T-cell (primary cell): Measurements from ENCODE around the gene SFTA2. TPM values are rescaled to one million over a fixed set of nuclear protein-coding genes. Genes with fewer than 3 reads are reported as not detected.
"Not testable (repeated sequence)": the region's sequence is repeated elsewhere in the genome, so short reads cannot be mapped to it uniquely, and the experiment has no call there.

ENCODE experiments used
- ATAC-seq, 4 experiments: fragments of 200-7000 bp in 3 of 4; fragments of 150-1000 bp in 1 of 4; cut with Tn5 transposase; replicated peaks in 1 of 4; 1 replicate in 3 of 4; 2 replicates in 1 of 4; pipeline ENCODE4 v1.10.0; 2021; ENCODE audit warnings: moderate library complexity in 3 of 4, mild to moderate bottlenecking in 2 of 4, moderate number of reproducible peaks in 1 of 4
- CTCF ChIA-PET, 2 donors: fragments of 300-600 bp; sonication (Branson Sonifier 250); formaldehyde crosslinking; loops; one replicate each; lab custom pipeline; 2022; ENCODE audit warnings: antibody characterized with exemption in 2 of 2; lab: Charles Lee
- POLR2A ChIA-PET, 2 donors: fragments of 300-600 bp; sonication (Branson Sonifier 250); formaldehyde crosslinking; loops; one replicate each; lab custom pipeline; 2022; ENCODE audit warnings: antibody characterized with exemption in 2 of 2; lab: Charles Lee
- DNase-seq, 35 experiments: peaks; one replicate each; pipeline versions ENCODE4 v3.0.0 to v3.0.0-alpha.2; 2013 to 2023
- H3K27ac ChIP-seq: one replicate; pipeline ENCODE4 v1.5.1; 2013; ENCODE audit warnings: low read length
- H3K27me3 ChIP-seq, 2 experiments: replicated peaks in 1 of 2; 1 replicate in 1 of 2; 2 replicates in 1 of 2; pipeline versions ENCODE4 v1.6.1 to v1.7.0; 2013; ENCODE audit warnings: low read length in 1 of 2, mixed read lengths in 1 of 2; ENCODE audit not compliant: control insufficient read depth in 2 of 2, insufficient read depth in 2 of 2; ENCODE audit errors: extremely low read depth in 1 of 2
- H3K36me3 ChIP-seq, 2 donors: 1 replicate in 1 of 2; 2 replicates in 1 of 2; pipeline versions ENCODE4 v1.6.1 to v1.7.0; 2013; ENCODE audit warnings: low read length in 1 of 2; ENCODE audit not compliant: control insufficient read depth in 2 of 2, insufficient read depth in 1 of 2; ENCODE audit errors: extremely low read depth in 1 of 2
- H3K4me1 ChIP-seq, 2 experiments: 1 replicate in 1 of 2; 2 replicates in 1 of 2; pipeline versions ENCODE4 v1.6.1 to v1.7.0; 2013; ENCODE audit warnings: low read length in 2 of 2, mixed read lengths in 1 of 2; ENCODE audit not compliant: insufficient read depth in 2 of 2, control insufficient read depth in 1 of 2; ENCODE audit errors: extremely low read depth in 1 of 2
- H3K4me3 ChIP-seq, 2 donors: 1 replicate in 1 of 2; 2 replicates in 1 of 2; pipeline versions ENCODE4 v1.5.1 to v1.7.0; 2013; ENCODE audit warnings: mild to moderate bottlenecking in 2 of 2, low read length in 1 of 2, moderate library complexity in 1 of 2; ENCODE audit not compliant: control insufficient read depth in 1 of 2; ENCODE audit errors: extremely low read depth in 1 of 2
- H3K9me3 ChIP-seq: 2 replicates; pipeline ENCODE4 v1.7.0; 2013
- H3K27ac Mint-ChIP-seq, 2 donors: one replicate each; pipeline ENCODE4 v1.8.0; 2020 to 2021; ENCODE audit warnings: mild to moderate bottlenecking in 2 of 2, mixed read lengths in 2 of 2
- H3K27me3 Mint-ChIP-seq, 2 donors: one replicate each; pipeline ENCODE4 v1.8.0; 2021 to 2022; ENCODE audit warnings: mixed read lengths in 2 of 2
- H3K36me3 Mint-ChIP-seq: one replicate; pipeline ENCODE4 v1.8.0; 2021; ENCODE audit warnings: mixed read lengths
- H3K4me1 Mint-ChIP-seq, 3 donors: one replicate each; pipeline ENCODE4 v1.8.0; 2020 to 2022; ENCODE audit warnings: mixed read lengths in 3 of 3, mild to moderate bottlenecking in 1 of 3
- H3K4me3 Mint-ChIP-seq, 3 donors: one replicate each; pipeline ENCODE4 v1.8.0; 2020 to 2022; ENCODE audit warnings: mild to moderate bottlenecking in 3 of 3, mixed read lengths in 3 of 3, moderate library complexity in 3 of 3
- H3K9me3 Mint-ChIP-seq, 3 donors: one replicate each; pipeline ENCODE4 v1.8.0; 2020 to 2022; ENCODE audit warnings: mixed read lengths in 3 of 3
- WGBS: methylation state at CpG from one replicate; pipeline ENCODE4 v1.1.5; 2013; ENCODE audit warnings: missing lambda C conversion rate; ENCODE audit not compliant: insufficient coverage; 5-methylcytosine and 5-hydroxymethylcytosine counted together
- total RNA-seq, 35 experiments: library from RNA in 6 of 35; stranded (reverse) in 6 of 35; fragments of 120-200 nt in 1 of 35; gene quantifications; one replicate each; pipeline versions ENCODE4 v1.2.1 to v1.2.4 and lab custom pipeline; 2013 to 2026

Gene SFTA2
- total RNA-seq, 5 donors from 2014 or later (not counting 1 experiment from before 2014, with no cell fraction given) = 0.51 to 0.67 TPM; not detected in 3

DNA sequence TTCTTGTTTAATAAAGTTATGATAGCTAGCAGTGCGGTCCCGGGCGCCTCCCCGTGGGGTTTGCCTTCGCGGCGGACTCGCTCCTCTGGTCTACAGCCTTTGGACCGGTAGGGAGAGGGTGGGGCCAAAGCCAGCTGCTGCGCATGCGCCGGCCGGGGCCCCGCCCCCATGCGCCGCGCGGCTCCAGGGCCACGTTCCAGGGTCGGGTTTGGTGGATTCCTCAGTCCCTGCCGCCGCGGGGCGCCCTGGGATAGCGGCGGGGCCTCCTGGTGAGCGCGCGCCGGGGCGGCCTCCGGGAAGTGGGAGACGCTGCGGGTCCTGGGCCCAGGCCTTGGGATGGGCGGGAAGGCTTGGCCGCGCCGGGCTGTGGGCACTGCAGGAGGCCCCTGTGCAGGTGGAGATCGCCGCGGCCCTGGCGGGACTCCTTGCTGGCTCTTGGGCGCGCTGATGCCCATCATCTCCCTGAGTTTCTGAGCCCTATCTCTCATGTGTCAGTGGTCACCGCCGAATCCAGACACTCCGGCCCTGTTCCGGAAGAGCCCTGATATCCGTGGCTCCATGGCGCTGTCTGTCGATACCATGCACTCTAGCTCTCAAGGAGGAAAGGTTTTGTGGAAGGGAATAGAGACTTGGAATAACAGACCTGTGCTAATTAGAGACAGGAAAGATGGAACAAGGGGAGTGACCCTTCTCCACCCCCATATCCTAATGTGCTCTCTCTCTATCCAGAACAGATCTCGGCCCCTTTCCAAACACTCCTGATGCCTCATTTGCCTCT is 17.7 kb downstream of the SFTA2 start, which contains the start of gene VARS2:
Gene VARS2 (plus strand): TSS at position 163 of the 778 bp plus-strand sequence. CDS start 599 bp downstream, at position 762.
- peak; percentile 54 to 92 (median 75) for DNase-seq
- ATAC-seq = peak; percentile 94 to 97 (median 96)
- peaks cover 39% of the 10 kb centered on the region for H3K36me3 Mint-ChIP-seq

GRCh38 chr6:30913721-30914075 is 18.3 kb downstream of the SFTA2 start:
- POLR2A ChIA-PET = interaction anchor here in 1 of 2 donors (0.6 to 0.7 kb wide), 2 partner anchors 480 to 622 kb away, joined by 3 read pairs; no protein-coding TSS in a partner anchor
- 32% methylated on average over 29 of the region's 31 CpGs for WGBS
- H3K36me3 Mint-ChIP-seq = peaks cover 36% of the 10 kb centered on the region
- peak overlapping the region; percentile 78 to 96 (median 85) for H3K4me3 Mint-ChIP-seq
- no peaks in the 10 kb centered on the region for H3K9me3 Mint-ChIP-seq
- H3K4me1 ChIP-seq = peaks cover 6 to 32% of the 10 kb centered on the region in 2 experiments
- peaks cover 13 to 38% of the 10 kb centered on the region in 2 donors for H3K36me3 ChIP-seq
- ATAC-seq (peak in 1 of 4 experiments; percentile 2), DNase-seq (no peak)
- H3K27ac Mint-ChIP-seq = peak overlapping the region; percentile 31 to 85
- peak overlapping the region; percentile 35 to 73 for H3K4me3 ChIP-seq
- no peak overlapping the region for H3K27ac ChIP-seq
- no peaks in the 10 kb centered on the region for H3K27me3 ChIP-seq
- no peaks in the 10 kb centered on the region for H3K27me3 Mint-ChIP-seq
- CTCF ChIA-PET = interaction anchor here (0.6 to 4.1 kb wide), 8 partner anchors 9 to 679 kb away, joined by 3 to 18 read pairs (median 4); partner anchors contain the start of gene NCR3 (in 1 of the 2)
- no peaks in the 10 kb centered on the region for H3K9me3 ChIP-seq
- H3K4me1 Mint-ChIP-seq = peaks cover 36 to 44% (median 42%) of the 10 kb centered on the region in 3 donors

More for the DNA sequence above, 17.7 kb downstream of the SFTA2 start, which contains the start of gene VARS2:
- peaks cover 4 to 26% of the 10 kb centered on the region in 2 experiments for H3K4me1 ChIP-seq
- peak within 1 kb of the TSS; percentile 85 to 89 for H3K27ac Mint-ChIP-seq
- no peak within 1 kb of the TSS for H3K27ac ChIP-seq
- H3K9me3 Mint-ChIP-seq = no peaks in the 10 kb centered on the region
- CTCF ChIA-PET = interaction anchor here (0.6 to 4.1 kb wide), 10 partner anchors 9 to 679 kb away, joined by 3 to 18 read pairs (median 4); partner anchors contain the start of gene NCR3 (in 1 of the 2)
- no peaks in the 10 kb centered on the region for H3K9me3 ChIP-seq
- H3K27me3 ChIP-seq = no peaks in the 10 kb centered on the region
- H3K36me3 ChIP-seq = peaks cover 13 to 42% of the 10 kb centered on the region in 2 donors
- 2% methylated on average over 39 of the region's 52 CpGs for WGBS
- no peaks in the 10 kb centered on the region for H3K27me3 Mint-ChIP-seq
- POLR2A ChIA-PET = interaction anchor here (0.5 to 0.7 kb wide), 4 partner anchors 8 to 621 kb away, joined by 3 read pairs; no protein-coding TSS in a partner anchor
- H3K4me1 Mint-ChIP-seq = peaks cover 31 to 38% (median 37%) of the 10 kb centered on the region in 3 donors
- H3K4me3 Mint-ChIP-seq = peak within 1 kb of the TSS; percentile 78 to 96 (median 85)
- H3K4me3 ChIP-seq = peak within 1 kb of the TSS; percentile 73 to 85

- POLR2A ChIA-PET = interaction anchor here in 1 of 2 donors (0.6 kb wide), 1 partner anchor 11 kb away, joined by 5 read pairs; no protein-coding TSS in a partner anchor
- 96% methylated on average over 4 of the region's 8 CpGs for WGBS
- Mint-ChIP-seq H3K27ac (peak overlapping the region; percentile 31 to 85), H3K27me3 (no peaks in the 10 kb centered on the region), H3K9me3 (no peaks in the 10 kb centered on the region), H3K36me3 (peaks cover 30% of the 10 kb centered on the region), H3K4me1 (peaks cover 44 to 52% (median 50%) of the 10 kb centered on the region in 3 donors), H3K4me3 (peak overlapping the region; percentile 78 to 96 (median 85))
- H3K27ac ChIP-seq = no peak overlapping the region
- no peaks in the 10 kb centered on the region for H3K9me3 ChIP-seq
- DNase-seq (no peak), ATAC-seq (no peak)
- H3K4me1 ChIP-seq = peaks cover 10 to 37% of the 10 kb centered on the region in 2 experiments
- peaks cover 13 to 33% of the 10 kb centered on the region in 2 donors for H3K36me3 ChIP-seq
- H3K4me3 ChIP-seq = no peak overlapping the region
- no peaks in the 10 kb centered on the region for H3K27me3 ChIP-seq
- CTCF ChIA-PET = interaction anchor here in 1 of 2 donors (1.1 to 4.1 kb wide), 2 partner anchors 167 to 174 kb away, joined by 6 to 18 read pairs; no protein-coding TSS in a partner anchor
Observed at GRCh38 chr6:30912746-30913520, 19.0 kb downstream of the SFTA2 start.

DNA sequence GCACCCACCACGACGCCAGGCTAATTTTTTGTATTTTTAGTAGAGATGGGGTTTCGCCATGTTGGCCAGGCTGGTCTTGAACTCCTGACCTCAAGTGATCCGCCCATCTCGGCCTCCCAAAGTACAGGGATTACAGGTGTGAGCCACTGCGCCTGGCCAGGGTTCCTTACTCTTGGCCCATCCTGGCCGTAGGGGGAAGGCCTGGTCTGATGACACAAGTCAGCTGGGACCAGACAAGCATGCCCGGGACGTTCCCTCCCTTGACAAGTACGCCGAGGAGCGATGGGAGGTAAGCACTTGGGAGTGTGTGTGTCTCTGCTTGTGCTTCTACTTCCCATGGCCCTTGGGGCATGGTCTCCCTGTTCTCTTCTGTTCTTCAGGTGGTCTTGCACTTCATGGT is 21.5 kb downstream of the SFTA2 start:
- H3K9me3 Mint-ChIP-seq, H3K27me3 ChIP-seq, H3K27ac ChIP-seq, H3K4me3 Mint-ChIP-seq, H3K9me3 ChIP-seq, POLR2A ChIA-PET, DNase-seq, H3K27me3 Mint-ChIP-seq, CTCF ChIA-PET, ATAC-seq, H3K4me3 ChIP-seq, H3K27ac Mint-ChIP-seq: not testable (repeated sequence)
- H3K4me1 Mint-ChIP-seq = peaks cover 35 to 44% (median 43%) of the 10 kb centered on the region in 3 donors
- WGBS = 98% methylated on average over 7 of the region's 12 CpGs
- Histone ChIP-seq H3K4me1 (peaks cover 10 to 41% of the 10 kb centered on the region in 2 experiments), H3K36me3 (peaks cover 3 to 19% of the 10 kb centered on the region in 2 donors)
- peaks cover 18% of the 10 kb centered on the region for H3K36me3 Mint-ChIP-seq

DNA sequence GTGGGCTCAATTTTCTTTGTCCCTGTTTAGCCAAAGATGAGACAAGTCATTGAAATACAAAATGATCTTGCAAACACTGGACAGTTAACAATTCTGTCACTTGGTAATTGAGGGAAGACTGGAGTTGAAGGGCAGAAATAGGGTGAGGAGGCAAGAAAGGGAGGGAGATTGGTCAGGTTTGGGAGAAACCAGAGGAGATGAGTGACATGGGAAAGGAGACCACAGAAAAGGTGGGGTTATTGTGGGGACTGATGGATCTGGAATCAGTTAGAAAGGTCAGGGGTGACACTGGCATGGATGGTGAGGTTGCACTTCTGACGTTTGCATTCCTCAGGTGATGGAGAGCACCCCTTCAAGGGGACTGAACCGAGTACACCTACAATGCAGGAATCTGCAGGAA is 23.3 kb downstream of the SFTA2 start:
- peak overlapping the region in 1 of 2 donors; percentile 87 for H3K27ac Mint-ChIP-seq
- peaks cover 3 to 19% of the 10 kb centered on the region in 2 donors for H3K36me3 ChIP-seq
- H3K36me3 Mint-ChIP-seq = peaks cover 18% of the 10 kb centered on the region
- ATAC-seq (no peak), DNase-seq (no peak)
- H3K4me3 ChIP-seq = peak overlapping the region; percentile 88 to 91
- no peak overlapping the region for H3K27ac ChIP-seq
- no peaks in the 10 kb centered on the region for H3K27me3 Mint-ChIP-seq
- H3K27me3 ChIP-seq = no peaks in the 10 kb centered on the region
- H3K4me1 Mint-ChIP-seq = peaks cover 24 to 32% (median 31%) of the 10 kb centered on the region in 3 donors
- peaks cover 6 to 27% of the 10 kb centered on the region in 2 experiments for H3K4me1 ChIP-seq
- no CpG with 5 or more reads among the region's 2 CpGs for WGBS
- H3K9me3 ChIP-seq = no peaks in the 10 kb centered on the region
- H3K9me3 Mint-ChIP-seq = no peaks in the 10 kb centered on the region
- CTCF ChIA-PET = no interaction called here
- peak overlapping the region; percentile 99 to 100 (median 99) for H3K4me3 Mint-ChIP-seq
- POLR2A ChIA-PET = no interaction called here
